ENCODE results near the gene DCDC2.

DNA sequence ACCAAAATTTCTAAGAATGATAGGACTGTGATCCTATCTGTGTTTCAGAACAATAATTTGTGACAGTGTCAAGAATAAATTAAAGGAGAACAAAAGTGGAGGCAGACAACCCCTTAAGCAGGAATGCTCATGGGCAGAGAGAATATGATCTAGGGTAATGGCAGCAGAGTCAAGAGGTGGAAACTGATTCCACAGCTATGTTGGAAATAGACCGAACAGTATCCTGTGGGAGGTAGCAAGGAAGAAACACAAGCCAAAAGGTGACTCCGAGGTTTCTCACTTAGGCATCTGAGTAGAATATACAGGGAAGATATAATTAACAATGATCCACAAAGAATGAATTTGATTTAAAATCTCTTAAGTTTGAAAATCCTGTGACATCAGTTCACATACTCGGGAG lies 131.3 kb downstream of the DCDC2 start:
- TF ChIP-seq, protein P1, sequence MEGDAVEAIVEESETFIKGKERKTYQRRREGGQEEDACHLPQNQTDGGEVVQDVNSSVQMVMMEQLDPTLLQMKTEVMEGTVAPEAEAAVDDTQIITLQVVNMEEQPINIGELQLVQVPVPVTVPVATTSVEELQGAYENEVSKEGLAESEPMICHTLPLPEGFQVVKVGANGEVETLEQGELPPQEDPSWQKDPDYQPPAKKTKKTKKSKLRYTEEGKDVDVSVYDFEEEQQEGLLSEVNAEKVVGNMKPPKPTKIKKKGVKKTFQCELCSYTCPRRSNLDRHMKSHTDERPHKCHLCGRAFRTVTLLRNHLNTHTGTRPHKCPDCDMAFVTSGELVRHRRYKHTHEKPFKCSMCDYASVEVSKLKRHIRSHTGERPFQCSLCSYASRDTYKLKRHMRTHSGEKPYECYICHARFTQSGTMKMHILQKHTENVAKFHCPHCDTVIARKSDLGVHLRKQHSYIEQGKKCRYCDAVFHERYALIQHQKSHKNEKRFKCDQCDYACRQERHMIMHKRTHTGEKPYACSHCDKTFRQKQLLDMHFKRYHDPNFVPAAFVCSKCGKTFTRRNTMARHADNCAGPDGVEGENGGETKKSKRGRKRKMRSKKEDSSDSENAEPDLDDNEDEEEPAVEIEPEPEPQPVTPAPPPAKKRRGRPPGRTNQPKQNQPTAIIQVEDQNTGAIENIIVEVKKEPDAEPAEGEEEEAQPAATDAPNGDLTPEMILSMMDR (IDR thresholded peaks at IDR 0.05) = no peak
- no peak for TF ChIP-seq POLR2A (IDR thresholded peaks at IDR 0.05)

Data from sigmoid colon (tissue), 3 donors.